SH-SY5Y (cell line): ENCODE data around the gene SIGMAR1.

Source experiments
- GATA2 ChIP-seq: IDR thresholded peaks from 2 replicates; pipeline ENCODE4 v1.6.1; 2011; ENCODE audit warnings: mild to moderate bottlenecking, low read depth, low read length
- GATA3 ChIP-seq: IDR thresholded peaks from 2 replicates; pipeline ENCODE4 v1.6.1; 2011; ENCODE audit warnings: low read depth, mild to moderate bottlenecking, low read length, moderate library complexity

DNA sequence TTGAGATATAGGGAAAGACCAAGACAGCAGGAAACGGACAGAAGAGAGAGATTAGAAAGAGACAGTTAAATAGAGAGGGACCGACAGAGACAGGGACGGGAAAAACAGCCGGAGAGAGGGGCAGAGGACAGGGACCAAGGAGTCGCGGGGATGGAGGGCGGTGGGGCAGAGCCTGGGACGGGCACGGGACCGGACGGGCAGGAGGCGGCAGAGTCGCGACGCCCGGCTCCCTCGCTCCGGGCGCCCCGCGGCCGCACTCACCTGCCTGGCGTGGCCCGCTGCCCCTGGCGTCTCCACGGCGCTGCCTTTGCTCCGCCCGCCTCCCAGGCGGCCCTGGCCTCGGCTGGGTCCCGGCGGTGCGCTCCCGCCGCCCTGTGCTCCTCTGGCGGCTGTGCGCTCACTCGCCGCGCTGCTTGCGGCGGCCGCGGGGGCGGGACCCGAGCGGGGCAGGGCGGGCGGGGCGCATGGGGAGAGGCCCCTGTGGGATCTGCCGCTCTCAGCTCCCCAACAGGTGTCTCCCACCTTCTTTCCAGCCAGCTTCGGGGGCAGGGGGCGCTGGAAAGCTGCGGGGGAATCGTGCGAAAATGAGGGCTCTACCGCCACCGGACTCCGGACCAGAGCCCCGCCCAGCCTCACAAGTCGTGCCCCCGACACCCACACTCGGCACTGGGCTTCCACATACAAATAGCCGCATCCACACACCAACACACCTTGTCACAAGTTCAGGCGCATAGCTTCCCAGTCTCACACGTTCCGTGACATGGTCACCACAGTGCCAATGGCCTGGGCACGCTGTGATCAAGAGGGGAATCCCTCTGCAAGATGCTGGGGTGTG, 8.7 kb downstream of the SIGMAR1 start, which contains the start of gene ARID3C:
- TF ChIP-seq GATA3 (no peak), GATA2 (no peak)
